Epidermal melanocyte (primary cell): Measurements from ENCODE around the gene MCRIP1.

ENCODE experiments used
- DNase-seq: peaks from one replicate; pipeline ENCODE4 v3.0.0; 2011; ENCODE audit warnings: low spot score; ENCODE audit not compliant: insufficient read length

The MCRIP1 gene, protein sequence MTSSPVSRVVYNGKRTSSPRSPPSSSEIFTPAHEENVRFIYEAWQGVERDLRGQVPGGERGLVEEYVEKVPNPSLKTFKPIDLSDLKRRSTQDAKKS

DNA sequence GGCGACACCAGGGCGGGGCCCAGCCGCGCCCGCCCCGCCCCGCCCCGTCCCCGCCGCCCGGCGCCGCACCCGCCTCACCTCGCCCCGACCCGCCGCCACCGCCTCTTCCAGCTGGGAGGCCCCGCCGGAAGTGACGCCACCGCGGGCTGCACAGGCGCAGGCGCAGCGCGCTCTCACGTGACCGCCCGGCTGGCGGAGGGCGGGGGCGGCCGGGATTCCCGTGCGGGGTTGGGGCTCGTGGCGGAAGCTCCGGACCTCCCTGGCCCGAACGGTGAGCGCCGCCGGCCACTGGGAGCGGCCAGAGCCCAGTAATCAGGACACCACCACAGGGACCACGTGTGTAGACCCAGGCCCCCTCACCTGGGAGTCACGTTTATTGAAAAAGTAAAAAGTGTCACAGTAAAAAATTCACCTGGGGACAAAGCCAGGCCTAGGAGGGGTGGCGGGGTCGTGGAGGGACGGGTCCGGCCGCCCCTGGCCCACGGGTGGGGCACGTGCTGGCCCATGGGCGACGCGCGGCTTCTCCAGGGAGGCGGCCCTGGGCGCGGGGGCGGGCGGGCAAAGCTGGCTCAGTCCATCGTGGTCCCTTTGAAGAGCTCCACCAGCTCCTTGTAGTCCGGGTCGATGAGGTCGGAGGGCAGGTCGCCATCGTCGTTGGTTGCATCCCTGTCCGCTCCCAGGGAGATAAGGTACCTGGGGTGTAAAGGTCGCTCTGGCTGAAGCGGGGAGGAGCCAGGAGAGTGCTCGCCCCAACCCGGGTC is at the start of gene MCRIP1:
Gene MCRIP1 (minus strand): TSS at position 132 of the 761 bp plus-strand sequence. CDS start 8,785 bp downstream, outside the sequence.
- DNase-seq: peak; percentile 99

DNA sequence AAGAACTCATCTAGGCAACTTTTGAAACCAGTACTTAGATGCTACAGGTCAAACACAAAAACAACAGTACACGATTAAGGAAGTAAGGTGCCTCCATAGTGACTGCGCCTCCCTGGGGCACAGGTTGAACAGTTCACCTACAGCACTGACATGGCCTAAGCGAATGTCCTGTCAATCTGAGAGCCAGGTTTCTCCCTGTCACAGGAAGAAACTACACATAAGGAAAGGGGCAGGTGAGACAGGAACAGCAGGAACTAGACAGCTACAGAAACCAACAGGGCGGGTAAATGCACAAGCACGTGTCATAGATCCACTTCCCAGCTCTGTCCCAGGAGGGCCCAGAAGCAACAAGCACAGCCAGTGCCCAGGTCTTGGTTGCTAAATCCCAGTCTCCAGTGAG is 46.0 kb upstream of the MCRIP1 start:
- no peak for DNase-seq

DNA sequence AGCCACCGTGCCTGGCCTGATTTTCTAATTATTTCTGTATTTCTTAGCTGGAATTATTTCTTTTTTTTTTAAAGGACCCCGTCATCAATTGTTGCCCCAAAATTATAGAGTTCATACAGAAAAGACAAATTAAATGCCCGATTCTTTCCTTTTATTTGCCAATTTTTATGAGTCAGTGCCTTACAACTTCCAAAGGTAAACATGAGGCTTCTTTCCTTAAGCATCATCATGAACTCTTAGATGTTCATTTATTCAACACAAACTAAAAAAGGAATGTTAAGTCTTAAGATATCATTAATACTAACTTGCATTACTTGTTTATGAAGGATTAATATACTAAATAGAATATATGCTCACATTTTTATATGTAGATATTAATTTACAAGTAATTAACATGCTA is 45.2 kb upstream of the MCRIP1 start:
- DNase-seq: no peak

DNA sequence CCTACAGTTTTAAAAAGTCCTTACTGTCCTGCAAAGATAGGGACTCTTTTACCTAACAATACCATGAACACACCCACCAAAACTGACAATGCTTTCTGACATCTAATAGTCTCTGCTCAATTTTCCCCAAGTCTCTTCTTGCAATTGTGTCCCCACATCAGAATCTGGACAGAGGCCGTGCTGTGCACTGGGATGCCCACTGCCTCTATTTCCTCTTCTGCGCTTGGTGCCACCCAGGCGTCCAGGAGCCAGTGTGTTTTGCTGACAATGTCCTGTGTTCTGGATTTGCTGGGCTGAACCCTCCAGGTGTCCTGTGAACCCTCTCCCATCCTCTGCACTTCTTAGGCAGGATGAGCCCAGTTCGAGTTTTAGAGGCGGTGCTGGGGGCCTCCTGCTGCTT is 44.5 kb upstream of the MCRIP1 start:
- DNase-seq: no peak

DNA sequence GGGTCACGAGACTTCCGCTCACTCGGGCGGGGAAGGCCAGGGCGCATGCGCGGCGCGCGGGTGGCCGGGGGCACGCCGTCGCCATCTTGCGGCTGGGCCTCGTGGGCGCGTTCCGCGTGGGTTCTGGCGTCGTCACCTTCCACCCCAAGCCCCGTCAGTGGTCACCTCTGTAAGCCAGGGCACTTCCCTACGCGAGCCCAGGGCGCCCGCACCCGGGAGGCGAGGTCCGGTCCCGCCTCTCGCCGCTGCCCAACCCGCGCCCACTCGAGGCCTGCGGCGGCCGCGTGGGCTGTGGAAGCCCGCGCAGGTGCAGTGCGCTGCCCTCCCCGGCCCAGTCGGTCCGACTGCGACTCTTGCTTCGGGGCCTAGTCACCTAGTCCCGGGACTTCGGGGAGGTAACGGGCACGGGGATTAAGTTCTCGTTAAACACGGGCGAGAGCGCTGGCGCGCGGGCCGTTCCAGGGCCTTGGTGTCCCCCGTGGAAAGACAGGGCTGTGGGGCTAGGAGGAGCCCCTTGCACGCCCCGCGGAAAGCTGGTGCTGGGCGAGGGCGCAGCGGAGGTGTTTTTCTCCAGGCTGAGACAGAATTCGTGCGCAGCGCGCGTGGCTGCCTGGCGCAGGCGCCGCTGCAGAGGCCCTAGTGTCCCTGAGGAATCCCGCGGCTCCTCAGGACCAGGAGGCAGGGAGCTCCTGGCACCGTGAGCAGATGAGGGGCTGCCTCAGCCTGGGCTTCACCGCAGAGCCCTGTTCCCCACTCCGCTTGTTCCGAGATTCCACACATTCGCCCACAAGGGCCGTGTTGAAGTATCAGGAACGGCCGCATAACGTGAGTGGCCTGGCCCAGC is 38.5 kb upstream of the MCRIP1 start:
- DNase-seq: peak; percentile 91

DNA sequence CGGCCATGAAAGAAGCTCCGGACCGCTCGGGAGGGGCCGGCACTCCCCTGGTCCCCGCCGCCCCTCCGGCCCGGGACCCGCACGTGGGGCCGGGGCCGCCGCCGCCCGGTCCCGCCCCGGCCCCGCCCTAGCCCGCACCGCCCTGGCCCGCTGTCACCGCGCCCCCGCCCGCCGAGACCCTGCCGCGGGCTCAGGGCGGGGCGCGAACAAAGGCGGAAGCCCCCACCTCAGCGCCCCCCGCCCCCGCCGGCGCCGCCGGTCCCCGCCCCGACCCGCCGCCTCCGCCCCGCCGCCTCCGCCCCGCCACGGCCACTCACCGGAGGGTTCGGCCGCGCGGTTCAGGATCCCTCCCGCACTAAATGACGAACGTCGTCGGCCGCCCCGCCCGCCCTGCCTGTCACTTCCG is 37.9 kb upstream of the MCRIP1 start, which contains the start of gene ARHGDIA:
Gene ARHGDIA (minus strand): TSS at position 357 of the 406 bp plus-strand sequence. CDS start 1,407 bp downstream, outside the sequence.
- no peak for DNase-seq

DNA sequence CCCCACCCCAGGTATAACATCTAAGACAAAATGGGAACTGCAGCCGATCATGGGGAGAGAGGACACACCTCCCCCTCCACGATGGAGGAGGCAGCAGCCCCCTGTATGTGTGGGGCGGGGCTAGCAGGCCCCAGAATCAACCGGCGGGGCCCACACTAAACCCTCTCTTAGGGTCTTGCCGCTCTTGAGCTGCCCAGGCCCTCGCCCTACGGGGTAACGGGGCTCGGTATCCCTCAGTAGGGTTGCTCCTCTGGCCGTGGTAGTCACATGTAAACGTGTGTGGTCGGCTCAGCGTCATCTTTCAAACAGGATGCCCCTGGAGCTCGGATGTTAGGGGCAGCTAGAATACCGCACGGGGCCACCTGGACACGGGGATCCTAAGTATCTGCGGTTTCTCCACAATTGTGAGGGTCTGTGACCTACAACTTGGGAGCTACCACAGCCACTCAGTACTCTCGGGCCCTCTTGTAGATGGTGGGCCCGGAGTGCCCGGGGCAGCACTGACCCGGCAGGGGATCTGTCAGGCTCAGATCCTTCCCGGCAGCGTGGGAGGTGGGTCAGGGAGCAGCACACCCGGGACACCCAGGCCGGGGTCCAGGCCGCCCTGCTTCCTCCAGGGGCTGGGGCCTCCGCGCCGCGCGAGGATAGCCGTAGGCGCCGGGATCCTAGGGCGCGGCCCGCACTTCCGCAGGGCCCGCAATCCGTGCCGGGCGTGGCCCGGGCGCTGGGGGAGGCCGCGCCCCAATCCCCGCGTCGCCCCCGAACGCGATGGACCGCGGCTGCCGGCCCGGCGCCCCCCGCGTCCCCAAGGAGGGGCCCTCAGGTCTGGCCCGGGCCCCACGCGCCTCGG is 37.3 kb upstream of the MCRIP1 start:
- no peak for DNase-seq

DNA sequence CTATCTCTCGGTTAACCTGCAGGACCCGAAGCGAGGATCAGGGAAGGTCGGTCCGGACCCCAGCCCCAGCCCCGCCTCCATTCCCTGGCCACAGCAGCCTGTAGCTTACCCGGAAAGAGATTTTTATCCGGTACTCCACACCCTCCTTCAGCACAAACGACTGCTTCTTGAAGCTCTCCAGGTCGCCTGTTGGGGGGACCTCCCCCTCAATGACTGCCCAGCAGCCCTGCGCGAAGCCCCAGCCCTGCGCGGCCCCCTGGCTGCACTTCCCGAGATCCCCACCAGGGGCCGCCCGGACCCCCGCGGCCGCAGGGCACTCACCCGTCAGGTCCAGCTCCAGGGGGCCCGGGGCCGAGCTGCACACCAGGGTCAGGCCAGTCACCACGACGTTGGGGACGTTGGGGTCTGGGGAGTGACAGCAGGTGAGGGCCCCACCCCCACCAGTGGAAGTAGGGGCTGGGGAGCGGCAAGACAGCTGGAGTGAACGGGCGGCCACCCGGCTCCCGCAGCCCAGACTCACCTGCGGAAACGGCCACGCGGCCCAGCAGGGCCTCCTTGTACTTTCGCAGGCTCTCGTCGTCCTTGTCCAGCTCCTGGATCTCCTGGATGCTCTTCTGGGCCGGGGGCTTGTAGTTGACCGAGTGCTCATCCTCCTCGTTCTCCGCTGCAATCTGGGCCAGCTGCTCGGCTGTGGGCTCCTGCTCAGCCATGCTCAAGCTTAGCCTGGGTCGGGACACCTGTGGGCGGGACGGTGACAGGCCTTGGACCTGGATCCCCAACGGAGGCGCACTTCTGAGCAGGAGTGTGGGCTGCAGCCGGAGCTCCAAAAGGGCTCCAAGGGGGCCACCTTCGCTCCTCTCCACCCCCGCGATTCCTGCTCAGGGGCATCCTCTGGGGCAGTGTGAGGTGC is 36.4 kb upstream of the MCRIP1 start:
- no peak for DNase-seq

DNA sequence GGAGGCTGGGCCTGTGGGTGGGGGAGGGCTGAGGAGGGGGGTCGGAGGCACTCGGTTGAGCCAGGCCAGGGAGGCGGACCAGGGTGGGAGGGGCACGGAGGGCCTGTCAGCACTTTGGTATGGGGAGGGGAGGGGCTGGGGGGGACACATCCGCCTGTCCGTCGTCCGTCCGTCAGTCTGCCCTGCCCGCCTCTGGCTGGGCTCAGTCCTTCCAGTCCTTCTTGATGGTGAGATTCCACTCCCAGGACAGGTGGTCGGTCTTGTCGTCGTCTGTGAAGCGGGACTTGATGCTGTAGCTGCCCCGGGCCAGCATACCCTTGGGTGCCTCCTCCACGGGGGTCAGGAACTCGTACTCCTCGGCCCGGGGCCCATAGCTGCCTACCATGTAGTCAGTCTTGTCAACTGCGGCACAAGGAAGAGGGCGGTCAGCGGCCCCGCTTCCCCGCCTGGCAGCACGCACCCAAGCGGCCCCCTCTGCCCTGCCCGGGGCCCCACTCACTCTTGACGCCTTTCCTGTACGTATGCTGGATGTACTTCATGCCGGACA is 35.7 kb upstream of the MCRIP1 start:
- DNase-seq: peak; percentile 6

DNA sequence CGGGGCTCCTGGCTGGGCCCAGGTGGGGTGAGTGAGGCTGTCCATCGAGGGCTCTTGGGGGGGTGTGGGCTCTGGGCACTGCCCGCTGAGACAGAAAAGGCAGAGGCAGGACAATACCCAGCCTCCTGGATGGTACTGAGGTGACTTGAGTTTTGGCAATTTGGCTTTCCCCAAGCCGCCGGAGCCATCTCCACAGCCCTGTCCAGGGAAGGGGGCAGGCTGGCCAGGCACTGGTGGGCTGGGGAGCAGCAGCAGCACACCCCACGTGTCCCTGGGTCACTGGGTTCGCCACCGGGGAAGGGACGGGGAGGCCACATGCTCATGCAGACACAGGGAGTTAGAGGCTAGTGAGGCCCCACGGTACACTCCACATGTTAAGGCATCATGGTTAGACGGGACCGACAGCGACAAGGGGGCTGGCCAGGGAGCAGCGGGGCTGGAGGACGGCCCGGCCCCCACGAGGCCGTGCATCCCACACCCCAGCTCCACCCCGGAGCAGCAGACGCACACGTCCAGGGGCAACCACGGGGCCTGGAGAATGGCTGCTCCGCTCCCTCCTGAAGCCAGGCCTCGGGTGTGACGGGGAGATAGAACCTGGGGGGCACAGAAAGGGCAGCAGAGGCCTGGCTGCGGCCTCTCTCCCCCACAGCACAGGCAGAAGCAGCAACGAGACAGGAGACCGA is 35.0 kb upstream of the MCRIP1 start:
- no peak for DNase-seq

DNA sequence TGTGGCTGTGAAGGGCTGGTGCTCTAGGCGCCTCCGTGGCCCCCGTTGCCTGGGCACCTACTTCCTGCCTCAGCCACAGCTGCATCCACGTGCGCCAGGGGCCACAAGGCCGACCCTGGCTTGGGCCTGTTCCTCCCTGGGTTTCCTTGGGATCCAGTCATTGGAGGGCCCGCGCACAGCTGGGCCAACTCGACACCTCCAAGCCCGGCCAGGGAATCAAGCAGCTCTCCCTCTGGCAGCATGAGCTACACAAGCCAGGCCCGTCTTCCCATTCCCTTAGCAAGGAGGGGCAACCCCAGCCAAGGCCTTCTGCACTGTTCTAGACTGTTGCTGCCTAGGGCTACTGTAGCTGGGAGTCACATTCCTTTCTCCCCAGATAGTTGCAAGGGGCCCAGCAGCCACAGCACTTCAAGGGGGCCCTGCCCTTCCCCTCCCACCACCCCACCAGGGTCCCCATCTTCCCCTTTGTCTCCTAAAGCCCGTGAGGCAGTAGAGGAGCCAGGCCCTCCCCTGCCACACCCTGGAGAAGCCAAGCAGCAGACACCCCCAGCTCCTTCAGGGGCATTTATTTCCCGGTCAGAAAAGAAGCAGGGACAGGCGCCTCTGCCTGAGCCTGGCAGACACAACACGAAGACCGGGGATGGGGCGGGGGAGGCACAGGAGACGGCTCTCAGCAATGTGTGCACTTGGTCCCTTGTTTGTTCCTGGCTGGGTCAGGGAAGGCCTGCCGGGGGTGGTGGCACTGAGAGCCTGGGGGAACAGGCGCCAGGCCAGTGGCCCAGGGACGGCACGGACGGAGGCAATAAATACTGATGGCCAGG is 34.3 kb upstream of the MCRIP1 start:
- DNase-seq: peak; percentile 13

DNA sequence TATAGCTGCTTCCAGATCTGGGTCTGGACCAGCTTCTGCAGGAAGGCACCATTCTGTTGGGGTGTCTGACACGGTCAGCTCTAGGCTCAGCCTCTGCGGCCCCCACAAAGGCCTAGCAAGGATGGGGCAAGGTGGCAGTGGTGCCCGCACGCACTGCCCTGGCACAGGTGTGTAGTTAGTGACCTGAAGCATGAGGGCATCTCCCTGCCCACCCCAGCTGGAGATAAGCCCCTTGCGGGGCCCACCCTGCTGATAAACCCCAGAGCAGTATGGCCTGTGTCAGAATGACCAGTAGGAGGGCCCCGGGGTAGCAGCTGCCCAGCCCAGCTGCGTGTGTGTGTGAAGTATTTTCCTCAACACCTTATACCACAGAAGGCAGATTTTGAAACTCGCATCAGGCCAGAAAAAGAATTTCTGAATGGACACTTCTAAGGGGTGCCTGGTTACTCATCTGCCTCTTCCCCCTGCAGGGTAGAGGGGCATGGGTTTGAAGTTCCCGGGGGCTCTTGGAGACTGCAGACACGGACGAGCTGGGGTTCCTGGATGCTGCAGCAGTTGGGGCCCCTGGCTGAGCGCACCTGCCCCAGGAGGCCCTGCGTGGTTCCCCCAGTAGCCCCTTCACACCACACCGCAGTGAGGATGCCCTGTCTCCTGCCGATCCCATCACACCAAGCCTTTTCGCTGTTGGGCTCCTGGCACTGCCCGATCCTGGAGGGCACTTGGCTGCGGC is 33.5 kb upstream of the MCRIP1 start:
- no peak for DNase-seq

DNA sequence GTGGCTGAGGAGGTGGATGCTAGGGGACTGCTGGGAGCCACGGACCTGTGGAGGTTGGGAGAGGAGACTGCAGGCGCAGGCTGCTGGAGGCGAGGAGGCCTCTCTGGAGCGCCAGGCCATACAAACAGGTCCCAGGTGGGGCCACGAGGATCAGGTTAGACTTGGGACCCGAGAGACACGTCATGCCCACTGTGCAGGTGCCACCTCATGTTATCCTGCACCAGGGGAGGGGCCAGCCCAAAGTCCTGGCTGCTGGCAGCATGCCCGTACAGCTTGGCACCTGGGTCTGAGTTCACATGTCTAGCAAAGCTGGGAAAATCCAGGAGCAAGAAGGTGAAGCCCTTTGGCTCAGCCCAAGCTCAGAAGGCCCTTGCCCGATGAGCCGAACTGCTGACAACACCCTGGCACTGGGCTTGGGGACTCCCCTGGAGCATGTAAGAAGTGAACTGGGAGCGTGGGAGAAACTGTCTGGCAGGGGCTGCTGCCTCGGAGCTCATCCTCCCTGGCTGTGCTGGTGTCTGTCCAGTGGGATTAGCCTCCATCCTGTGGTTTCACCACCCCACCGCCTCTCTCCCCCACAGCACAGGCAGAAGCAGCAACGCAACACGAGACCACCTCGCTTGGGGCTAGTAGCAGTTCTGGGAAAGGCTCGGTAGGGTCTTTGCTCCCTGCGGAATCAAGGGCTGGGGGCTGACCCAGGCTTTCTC is 32.8 kb upstream of the MCRIP1 start:
- DNase-seq: peak; percentile 1

DNA sequence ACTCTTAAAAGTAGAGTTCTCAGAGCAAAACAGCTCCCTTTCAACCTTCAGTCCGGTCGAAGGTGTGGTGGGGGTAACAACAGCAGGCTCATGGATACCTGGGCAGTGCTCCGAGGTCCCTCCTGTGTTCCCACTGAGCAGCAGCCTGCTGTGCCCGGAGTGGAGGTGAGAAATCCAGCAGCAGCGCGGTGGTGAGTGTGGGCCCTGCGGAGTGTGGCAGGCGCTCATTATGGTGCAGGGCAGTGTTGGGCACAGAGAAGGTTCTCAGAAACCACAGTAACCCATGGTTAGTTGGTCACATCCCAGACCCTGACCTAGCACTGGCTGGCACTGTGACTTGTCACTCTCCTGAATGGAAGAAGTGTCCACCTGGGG is 32.3 kb upstream of the MCRIP1 start:
- DNase-seq: no peak

DNA sequence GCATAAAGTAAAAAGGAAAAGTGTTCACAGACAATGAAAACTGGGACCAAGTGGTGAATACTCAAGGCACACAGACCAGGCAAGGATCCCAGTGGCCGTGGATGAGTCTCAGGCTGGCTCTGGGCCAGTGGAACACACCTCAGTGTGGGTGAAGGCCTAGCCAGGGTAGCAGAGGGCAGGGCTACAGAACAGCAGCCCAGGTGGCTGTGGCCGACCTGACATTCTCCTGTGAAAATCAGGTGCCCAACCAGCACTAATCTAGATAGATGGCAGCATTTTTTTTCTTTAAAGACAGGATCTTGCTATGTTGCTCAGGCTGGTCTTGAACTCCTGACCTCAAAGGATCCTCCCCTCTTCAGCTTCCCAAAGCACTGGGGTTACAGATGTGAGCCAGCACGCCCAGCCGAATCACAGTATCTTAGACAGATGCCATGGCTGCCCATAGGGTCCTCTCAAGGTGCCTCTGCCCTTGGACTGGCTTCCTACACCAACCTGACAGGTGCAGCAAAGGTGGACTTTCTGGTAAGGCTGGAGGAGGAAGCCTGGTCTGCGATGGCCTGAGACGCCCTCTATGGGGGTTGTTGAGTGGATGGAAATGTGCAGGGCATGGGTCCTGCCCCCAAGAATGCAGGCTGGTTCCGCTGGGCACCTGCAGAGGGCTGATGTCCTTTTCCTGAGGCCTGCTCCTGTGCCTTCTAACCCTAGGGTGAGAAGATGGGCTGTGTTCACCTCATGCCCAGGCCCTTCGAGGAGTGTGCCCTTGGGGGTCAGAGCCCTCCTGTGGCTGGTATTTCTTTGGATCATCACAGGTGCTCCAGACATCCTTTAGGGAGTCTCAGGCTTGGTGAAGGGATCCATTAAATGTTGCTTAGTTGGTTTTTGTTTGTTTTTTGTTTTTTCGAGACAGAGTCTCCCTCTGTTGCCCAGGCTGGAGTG is 31.0 kb upstream of the MCRIP1 start:
- DNase-seq: no peak

DNA sequence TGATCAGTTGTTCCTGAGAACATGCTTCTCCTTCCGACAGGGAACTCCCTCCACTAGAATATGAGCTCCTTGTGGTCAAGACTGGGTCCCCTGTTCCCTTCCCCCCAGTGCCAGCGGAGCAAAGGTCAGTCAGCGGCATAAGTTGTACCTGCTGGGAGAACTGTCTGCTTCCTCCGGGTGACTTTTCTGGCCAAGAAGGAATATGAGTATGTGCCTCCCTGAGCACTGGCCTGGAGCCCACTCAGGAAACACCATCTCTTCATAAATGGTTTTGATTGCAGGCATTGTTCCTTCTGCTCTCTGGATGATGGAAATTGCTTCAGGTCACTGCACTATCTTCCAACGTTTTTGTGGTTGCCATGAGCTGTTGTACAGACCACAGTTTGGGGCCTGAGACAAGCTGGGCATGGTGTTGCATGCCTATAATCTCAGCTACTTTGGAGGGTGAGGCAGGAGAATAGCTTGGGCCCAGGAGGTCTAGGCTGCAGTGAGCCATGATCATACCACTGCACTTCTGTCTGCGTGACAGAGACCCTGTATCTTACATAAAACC is 30.1 kb upstream of the MCRIP1 start:
- DNase-seq: no peak
